NCI-H82 treated with DMSO at 0.1 percent for 48 hours (cell line): ENCODE data around the gene TRIM39.

Experiments
- DNase-seq: peaks from one replicate; lab custom pipeline; 2025; ENCODE audit not compliant: unreplicated experiment; lab: John Stamatoyannopoulos, UW

Gene TRIM39

GRCh38 chr6:30327232-30327746, 562 bp downstream of the TRIM39 start:
- DNase-seq = no peak

- no peak for DNase-seq
These were observed 1.7 kb downstream of the TRIM39 start for GRCh38 chr6:30328397-30328796.

- DNase-seq = no peak
These were observed 2.6 kb downstream of the TRIM39 start for GRCh38 chr6:30329331-30329730.

GRCh38 chr6:30331981-30332380, 5.3 kb downstream of the TRIM39 start:
- no peak for DNase-seq

- DNase-seq = no peak
These were observed 7.5 kb downstream of the TRIM39 start for GRCh38 chr6:30334075-30334783.

GRCh38 chr6:30340589-30341054, 13.9 kb downstream of the TRIM39 start:
- DNase-seq = no peak

GRCh38 chr6:30341218-30341617, 14.5 kb downstream of the TRIM39 start:
- no peak for DNase-seq

GRCh38 chr6:30341728-30342127, 15.0 kb downstream of the TRIM39 start:
- DNase-seq = no peak

GRCh38 chr6:30344191-30344867, 17.6 kb downstream of the TRIM39 start:
- no peak for DNase-seq

GRCh38 chr6:30344868-30345671, 18.3 kb downstream of the TRIM39 start, which contains the start of gene RPP21:
Gene RPP21, plus strand, starts transcription at chr6:30345156. Its CDS starts 16 bp downstream, at chr6:30345172.
- peak; percentile 45 for DNase-seq

GRCh38 chr6:30345852-30346251, 19.1 kb downstream of the TRIM39 start:
- DNase-seq = no peak

- no peak for DNase-seq
These were observed 22.2 kb downstream of the TRIM39 start for GRCh38 chr6:30348957-30349356.

GRCh38 chr6:30349421-30350177, 22.9 kb downstream of the TRIM39 start:
- no peak for DNase-seq

GRCh38 chr6:30350524-30350923, 23.8 kb downstream of the TRIM39 start:
- DNase-seq = no peak

- no peak for DNase-seq
These were observed 25.8 kb downstream of the TRIM39 start for GRCh38 chr6:30352550-30352949.

GRCh38 chr6:30355281-30355680, 28.6 kb downstream of the TRIM39 start:
- DNase-seq = no peak

- no peak for DNase-seq
These were observed 29.8 kb downstream of the TRIM39 start for GRCh38 chr6:30356536-30356935.

GRCh38 chr6:30357678-30358540, 31.2 kb downstream of the TRIM39 start:
- DNase-seq = peak; percentile 84

GRCh38 chr6:30359276-30359675, 32.5 kb downstream of the TRIM39 start:
- DNase-seq = peak; percentile 66

GRCh38 chr6:30360139-30360538, 33.4 kb downstream of the TRIM39 start:
- peak; percentile 64 for DNase-seq
